C4-2B (cell line): ENCODE measurements around the gene THEMIS.

Experiments used
- CTCF ChIP-seq: fragments of 450-650 bp; conservative IDR thresholded peaks from 2 replicates; pipeline ENCODE4 v1.5.1; 2017; ENCODE audit warnings: mild to moderate bottlenecking
- ZFX ChIP-seq: fragments of 450-650 bp; IDR thresholded peaks from 2 replicates; pipeline ENCODE4 v1.6.1; 2017

DNA sequence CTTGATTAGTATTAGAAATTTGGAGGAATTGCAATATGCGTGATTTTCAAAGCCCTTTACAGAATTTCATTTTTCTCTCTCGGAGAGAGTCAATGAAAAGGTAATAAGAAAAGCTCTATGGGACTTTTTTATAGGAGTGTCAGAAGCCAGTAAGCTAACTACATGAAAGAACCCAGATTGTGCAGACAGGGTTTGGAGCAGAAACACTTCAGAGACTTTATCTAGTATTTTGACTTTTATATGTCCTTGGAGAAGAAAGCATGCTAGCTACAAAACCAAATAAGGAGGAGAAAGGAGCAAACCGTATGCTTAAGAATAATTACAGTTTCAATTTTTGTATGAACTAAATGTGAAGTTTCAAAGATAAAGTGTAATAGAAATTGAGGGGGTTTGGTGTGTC, 182.2 kb downstream of the THEMIS start:
- TF ChIP-seq CTCF (no peak), ZFX (no peak)
